C4-2B (cell line): Measurements from ENCODE around the gene SKA3.
"Not testable (repeated sequence)": the region's sequence is repeated elsewhere in the genome, so short reads cannot be mapped to it uniquely, and the experiment has no call there.

Source experiments
- CTCF ChIP-seq: fragments of 450-650 bp; conservative IDR thresholded peaks from 2 replicates; pipeline ENCODE4 v1.5.1; 2017; ENCODE audit warnings: mild to moderate bottlenecking
- ZFX ChIP-seq: fragments of 450-650 bp; IDR thresholded peaks from 2 replicates; pipeline ENCODE4 v1.6.1; 2017

GRCh38 chr13:21219716-21220115 is 43.4 kb upstream of the SKA3 start:
- not testable (repeated sequence) for TF ChIP-seq CTCF, ZFX
